Renal cortex interstitium (tissue), 11 donors: ENCODE data around the gene AGAP3. TPM values are rescaled to one million over a fixed set of nuclear protein-coding genes. Genes with fewer than 3 reads are reported as not detected.

ENCODE experiments used
- DNase-seq, 11 donors: peaks; one replicate each; pipeline ENCODE4 v3.0.0-alpha.2; 2013; ENCODE audit warnings: low read depth in 9 of 11, low spot score in 4 of 11; ENCODE audit errors: extremely low read depth in 1 of 11
- polyA plus RNA-seq, 3 donors: library from polyadenylated mRNA; unstranded; fragments of 120-200 nt; gene quantifications; one replicate each; pipeline ENCODE4 v1.2.1, GENCODE V29; 2013; ENCODE audit not compliant: insufficient read length in 3 of 3

Gene AGAP3
- polyA plus RNA-seq, 3 donors = 53.8 to 75.3 (median 72.3) TPM

GRCh38 chr7:151168787-151169162 is 82.5 kb downstream of the AGAP3 start:
- DNase-seq = no peak

GRCh38 chr7:151172273-151173141 is 86.2 kb downstream of the AGAP3 start:
- peak in 8 of 11 donors; percentile 29 to 73 (median 60) for DNase-seq

GRCh38 chr7:151173386-151174245 is 87.3 kb downstream of the AGAP3 start:
- no peak for DNase-seq

GRCh38 chr7:151174246-151175046 is 88.2 kb downstream of the AGAP3 start:
- peak in 3 of 11 donors; percentile 28 to 32 (median 30) for DNase-seq

GRCh38 chr7:151175047-151175792 is 88.9 kb downstream of the AGAP3 start:
- no peak for DNase-seq

GRCh38 chr7:151175793-151176311 is 89.6 kb downstream of the AGAP3 start:
- no peak for DNase-seq

GRCh38 chr7:151176401-151176800 is 90.1 kb downstream of the AGAP3 start:
- no peak for DNase-seq

- no peak for DNase-seq
Observed at GRCh38 chr7:151177310-151177709, 91.0 kb downstream of the AGAP3 start.

- no peak for DNase-seq
Observed at GRCh38 chr7:151178236-151178635, 92.0 kb downstream of the AGAP3 start.

GRCh38 chr7:151178831-151179230 is 92.6 kb downstream of the AGAP3 start:
- no peak for DNase-seq

- DNase-seq = no peak
Observed at GRCh38 chr7:151179287-151179860, 93.1 kb downstream of the AGAP3 start.

GRCh38 chr7:151179946-151180345 is 93.7 kb downstream of the AGAP3 start:
- no peak for DNase-seq

GRCh38 chr7:151181011-151181431 is 94.7 kb downstream of the AGAP3 start:
- DNase-seq = no peak

GRCh38 chr7:151185762-151186639 is 99.7 kb downstream of the AGAP3 start:
- no peak for DNase-seq

GRCh38 chr7:151186640-151187408 is 100.5 kb downstream of the AGAP3 start, which contains the start of gene ASB10:
Gene ASB10, minus strand, starts transcription at chr7:151187250. Its CDS starts 120 bp downstream, at chr7:151187130.
- DNase-seq = no peak
